GDM1 (cell line): ENCODE measurements around the gene FANK1.

Source experiments
- DNase-seq: peaks from one replicate; lab custom pipeline; 2025; lab: John Stamatoyannopoulos, UW

The FANK1 gene, protein sequence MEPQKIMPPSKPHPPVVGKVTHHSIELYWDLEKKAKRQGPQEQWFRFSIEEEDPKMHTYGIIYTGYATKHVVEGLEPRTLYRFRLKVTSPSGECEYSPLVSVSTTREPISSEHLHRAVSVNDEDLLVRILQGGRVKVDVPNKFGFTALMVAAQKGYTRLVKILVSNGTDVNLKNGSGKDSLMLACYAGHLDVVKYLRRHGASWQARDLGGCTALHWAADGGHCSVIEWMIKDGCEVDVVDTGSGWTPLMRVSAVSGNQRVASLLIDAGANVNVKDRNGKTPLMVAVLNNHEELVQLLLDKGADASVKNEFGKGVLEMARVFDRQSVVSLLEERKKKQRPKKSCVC

DNA sequence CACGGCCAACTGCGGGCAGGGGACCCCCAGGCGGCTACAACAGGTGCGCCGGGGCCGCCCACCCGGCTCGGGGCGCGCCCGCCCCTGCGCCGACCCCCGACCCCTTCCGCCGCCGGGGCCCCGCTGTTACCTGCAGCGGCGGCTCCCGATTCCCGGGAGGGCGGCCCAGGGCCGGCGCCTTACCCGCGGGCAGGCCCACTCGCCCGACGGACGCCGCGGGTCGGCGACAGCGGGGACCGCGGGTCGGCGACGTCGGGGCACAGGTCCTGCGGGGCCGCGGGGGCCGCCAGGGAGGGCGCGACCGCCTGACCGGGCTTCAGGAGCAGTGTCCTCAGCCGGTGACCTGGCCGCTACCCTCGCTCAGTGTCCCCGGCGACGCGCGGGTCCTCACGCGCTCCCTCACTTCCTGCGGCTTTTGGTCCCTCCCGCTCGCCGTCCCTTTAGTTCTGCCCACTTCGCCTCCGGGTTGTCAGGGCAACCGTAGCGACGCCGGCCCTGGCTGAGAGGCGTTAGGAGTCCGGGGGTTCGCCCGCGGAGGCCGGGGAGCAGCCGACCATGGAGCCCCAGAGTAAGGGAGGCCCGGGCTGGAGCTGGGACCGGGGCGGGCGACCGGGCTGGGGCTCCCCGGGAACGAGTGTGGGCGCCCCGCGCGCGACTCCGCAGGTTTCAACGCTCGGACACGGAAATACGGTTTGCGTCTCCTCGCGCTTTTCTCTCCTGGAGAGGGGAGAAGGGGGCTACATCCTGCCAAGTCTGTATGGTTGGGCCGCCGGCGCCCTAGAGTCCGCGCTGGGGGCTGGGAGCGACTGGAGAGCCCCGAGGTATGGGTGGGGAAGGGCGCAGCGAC is at the start of gene FANK1:
TSS of gene FANK1 (plus strand) at position 477 of the 847 bp plus-strand sequence. CDS start at position 556, 79 bp downstream.
- peak; percentile 73 for DNase-seq

- DNase-seq = no peak
Observed at GRCh38 chr10:125846894-125847293, 49.5 kb upstream of the FANK1 start.

GRCh38 chr10:125848371-125848770 is 48.0 kb upstream of the FANK1 start:
- DNase-seq = no peak

DNA sequence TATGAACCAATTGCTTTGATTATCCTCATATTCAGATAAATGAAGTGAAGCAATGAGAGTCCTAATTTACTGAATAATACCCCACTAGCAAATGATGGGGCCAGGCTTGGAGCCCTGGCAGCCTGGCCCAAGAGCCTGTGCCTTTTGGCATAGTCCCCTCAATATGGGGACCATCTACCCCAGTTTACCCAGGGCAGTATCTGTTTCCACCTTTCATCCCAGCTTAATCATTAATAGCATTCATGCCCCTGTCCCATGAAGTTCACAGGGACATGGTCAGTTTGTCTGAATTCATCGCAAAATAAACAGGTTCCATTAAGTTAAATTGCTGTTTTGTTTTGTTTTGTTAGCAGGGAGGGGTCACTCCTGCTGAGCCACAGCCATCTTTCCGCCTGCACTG is 47.5 kb upstream of the FANK1 start:
- no peak for DNase-seq

GRCh38 chr10:125849448-125849847 is 46.9 kb upstream of the FANK1 start:
- no peak for DNase-seq

- no peak for DNase-seq
Observed at GRCh38 chr10:125850766-125851731, 45.3 kb upstream of the FANK1 start.

DNA sequence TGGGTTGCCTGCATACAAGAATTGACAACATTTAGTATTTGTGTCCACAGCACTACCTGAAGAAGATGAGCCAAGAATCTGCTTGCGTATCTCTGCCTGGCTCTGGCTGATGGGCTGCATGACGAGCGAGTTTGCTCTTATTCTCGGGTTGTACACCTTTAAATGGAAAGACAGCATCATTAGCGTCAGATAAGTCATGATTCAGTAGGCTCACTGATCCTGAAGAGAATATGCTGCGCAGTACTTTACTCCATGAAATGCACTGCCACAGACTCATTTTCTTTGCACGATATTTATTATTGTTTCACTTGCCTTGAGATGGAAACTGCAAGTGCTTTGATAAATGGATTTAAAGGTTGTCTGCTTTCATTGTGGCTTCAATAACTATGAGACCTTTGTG is 43.9 kb upstream of the FANK1 start:
- no peak for DNase-seq

DNA sequence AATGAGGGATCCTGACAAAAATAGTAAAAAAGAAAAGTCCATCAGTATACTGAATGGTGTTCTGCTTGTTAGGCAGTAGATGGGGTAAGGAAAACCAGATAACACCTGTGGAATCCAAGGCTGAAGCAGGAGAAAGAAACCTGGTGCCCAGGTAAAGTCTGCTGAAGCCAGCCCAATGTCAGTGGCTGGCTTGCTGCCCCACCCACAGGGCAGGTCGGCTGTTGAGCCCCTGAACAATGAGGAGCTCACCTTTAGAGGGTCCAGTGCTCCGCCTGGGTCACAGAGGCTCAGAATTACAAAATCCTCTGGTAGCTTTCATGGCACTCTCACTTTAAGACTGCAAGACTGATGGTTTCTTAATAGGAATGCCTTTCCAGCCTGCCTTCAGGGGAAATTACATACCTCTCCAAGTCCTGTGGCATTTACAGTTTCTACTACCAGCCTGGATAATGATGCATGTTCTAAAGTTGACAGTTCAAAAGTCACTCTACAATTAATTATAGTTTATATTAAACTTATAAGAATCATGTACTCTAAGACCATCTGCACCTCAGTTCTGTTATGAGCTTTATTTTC is 39.1 kb upstream of the FANK1 start:
- DNase-seq = no peak

- no peak for DNase-seq
Observed at GRCh38 chr10:125859128-125859817, 37.1 kb upstream of the FANK1 start.

DNA sequence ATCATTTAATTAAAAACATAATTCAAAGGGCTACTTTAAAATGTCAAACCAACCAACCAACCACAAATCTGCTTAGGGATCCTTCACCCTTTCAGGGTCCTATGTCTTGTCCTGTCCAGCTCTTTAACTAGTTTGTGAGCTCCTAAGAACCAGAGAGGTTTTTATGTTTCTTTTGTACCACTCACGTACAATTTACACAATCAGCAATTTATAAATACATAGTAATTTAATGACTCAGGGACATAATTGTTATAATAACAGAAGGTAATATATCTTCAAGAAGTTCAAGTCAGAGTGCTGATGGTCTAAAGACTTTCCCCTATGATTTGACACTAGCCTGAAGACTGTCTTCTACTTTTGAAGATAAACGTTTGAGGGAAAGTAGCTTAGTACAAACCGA is 31.2 kb upstream of the FANK1 start:
- no peak for DNase-seq

DNA sequence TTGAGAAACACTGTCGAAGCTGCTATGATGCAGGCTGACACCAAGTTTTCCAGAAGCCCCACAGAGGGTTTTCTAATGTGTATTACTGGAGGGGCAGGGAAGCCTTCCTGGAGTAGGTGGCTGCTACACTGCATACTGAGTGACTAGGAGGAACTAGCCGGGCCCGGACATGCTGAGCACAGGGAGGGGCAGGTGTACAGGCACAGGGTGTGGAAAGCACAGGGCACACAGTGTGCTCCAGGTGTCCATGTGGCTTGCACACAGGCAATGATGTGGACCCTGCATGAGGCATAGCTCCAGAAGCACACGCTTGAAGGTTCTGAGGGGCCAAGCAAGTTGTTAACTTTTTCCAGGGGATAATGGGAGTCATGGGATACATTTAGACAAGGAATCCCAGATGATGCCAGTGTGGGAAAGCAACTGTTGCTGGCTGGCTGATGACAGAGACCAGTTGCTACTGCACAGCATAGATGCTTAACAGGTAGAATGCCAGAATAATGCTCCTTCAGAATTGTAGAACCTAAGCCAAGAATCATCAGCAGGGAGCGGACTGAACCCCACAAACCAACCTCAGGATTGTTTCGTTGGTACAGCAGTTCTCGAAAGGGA is 29.8 kb upstream of the FANK1 start:
- DNase-seq = no peak

GRCh38 chr10:125868372-125868975 is 27.9 kb upstream of the FANK1 start:
- DNase-seq = no peak

DNA sequence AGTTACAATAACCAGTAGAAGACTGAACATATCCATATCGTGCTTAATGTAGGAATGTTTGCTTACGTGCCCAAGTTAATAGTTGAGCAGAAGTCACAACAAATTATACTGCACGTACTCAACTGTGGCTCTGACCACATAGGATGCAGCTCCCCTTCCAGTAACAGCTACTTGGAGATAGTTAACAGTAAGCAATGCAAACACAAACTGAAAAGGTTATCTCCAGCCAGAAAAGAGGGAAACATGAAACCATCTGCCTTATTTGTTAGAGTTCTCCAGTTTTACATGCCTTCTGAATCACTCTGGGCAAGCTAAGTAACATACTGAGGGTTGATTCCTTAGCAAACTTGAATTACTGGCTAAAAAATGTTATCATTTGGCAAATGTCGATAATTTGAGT is 25.0 kb upstream of the FANK1 start:
- DNase-seq = no peak

GRCh38 chr10:125878957-125879835 is 17.2 kb upstream of the FANK1 start:
- no peak for DNase-seq

- DNase-seq = no peak
Observed at GRCh38 chr10:125880719-125881118, 15.6 kb upstream of the FANK1 start.

DNA sequence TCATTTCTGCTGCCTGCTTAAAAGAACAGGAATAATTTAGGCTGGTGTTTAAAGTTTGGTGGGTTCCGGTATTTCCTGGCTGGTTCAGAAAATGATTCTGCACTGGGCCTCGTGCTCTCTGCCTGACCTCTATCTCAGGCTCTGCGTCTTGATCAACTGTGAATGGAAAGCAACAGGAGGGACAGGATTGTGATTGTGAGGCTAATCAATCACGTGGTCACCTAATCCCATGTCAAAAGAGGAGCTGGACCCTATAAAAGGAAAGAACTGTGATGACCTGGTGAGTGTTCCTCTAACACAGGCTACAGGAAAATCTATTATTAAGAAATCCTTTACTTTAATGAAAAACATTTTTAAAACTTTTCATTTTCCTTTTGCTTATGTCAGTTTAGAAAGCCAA is 15.2 kb upstream of the FANK1 start, which contains the start of gene DHX32:
TSS of gene DHX32 (minus strand) at position 101 of the 400 bp plus-strand sequence. CDS start 468 bp downstream, outside the sequence.
- no peak for DNase-seq

DNA sequence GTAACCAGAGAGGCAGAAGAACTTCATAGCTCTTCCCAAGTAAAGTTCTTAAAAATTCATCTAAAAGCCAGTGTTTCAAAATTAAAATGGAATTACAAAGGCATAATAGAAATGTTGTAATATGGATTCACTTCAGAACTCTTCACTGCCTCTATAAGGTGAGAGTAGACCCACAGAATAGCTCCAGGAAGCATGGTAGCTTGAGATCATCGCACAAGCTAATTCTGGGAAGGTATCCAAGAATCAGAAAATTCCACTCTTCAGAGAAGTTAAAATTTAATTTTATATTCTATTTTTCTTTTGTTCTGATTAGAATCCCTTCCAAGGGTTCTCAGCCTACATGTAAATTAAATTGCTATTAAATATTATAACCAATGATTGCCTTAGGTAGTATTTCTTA is 13.8 kb upstream of the FANK1 start:
- no peak for DNase-seq

DNA sequence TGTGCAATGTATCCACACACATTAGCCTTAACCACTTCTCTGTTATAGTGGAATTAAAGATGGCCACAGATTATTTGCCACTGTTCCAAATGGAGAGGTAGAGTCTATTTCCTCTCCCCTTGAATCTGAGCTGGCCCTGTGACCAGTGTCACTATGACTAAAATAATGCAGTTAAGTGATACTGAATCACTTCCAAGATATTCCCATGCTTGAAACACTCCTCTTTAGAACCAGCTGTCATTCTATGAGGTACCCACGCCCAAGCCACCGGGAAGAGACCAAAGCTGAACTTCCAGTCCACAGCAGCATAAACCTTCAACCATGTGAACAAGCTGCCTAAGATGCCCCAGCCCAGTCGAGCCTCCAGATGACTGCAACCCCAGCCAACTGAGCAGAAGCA is 13.2 kb upstream of the FANK1 start:
- DNase-seq = no peak

DNA sequence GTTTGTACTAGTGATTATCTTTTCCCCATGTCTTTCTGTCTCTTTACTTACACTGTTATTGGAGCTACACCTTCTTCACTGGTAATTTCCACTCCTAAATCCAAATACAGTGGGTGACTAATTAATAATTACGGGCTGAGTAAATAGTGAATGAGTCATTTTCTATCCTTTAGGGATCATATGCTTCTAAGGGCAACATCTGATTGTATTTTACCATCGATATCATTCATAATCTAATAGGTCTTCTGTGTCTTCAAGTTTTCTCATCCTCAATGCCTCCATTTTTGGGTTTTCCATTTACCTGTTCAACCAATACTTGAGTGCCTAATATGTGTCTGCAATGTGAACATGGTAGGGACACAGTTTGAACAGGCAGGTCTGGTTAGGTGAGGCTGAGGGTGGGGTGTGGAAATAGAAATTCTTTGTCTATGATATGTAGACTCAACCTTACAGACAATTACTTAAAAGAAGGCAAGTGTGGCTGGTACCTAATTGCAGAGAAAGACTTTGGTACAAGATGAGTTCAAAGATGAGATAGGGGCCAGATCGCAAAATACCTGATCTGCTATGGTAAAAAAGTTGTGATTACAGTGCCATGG is 9.4 kb upstream of the FANK1 start:
- no peak for DNase-seq
